C4-2B (cell line): ENCODE data around the gene CTNNA2.

Experiments used
- H3K27ac ChIP-seq: fragments of 450-650 bp; 2 replicates; pipeline ENCODE4 v1.5.1; 2017
- ZFX ChIP-seq: fragments of 450-650 bp; IDR thresholded peaks from 2 replicates; pipeline ENCODE4 v1.6.1; 2017
- TF ChIP-seq, protein P1 (sequence below): fragments of 450-650 bp; conservative IDR thresholded peaks from 2 replicates; pipeline ENCODE4 v1.5.1; 2017; ENCODE audit warnings: mild to moderate bottlenecking

The CTNNA2 gene

GRCh38 chr2:80111185-80111584, 598.3 kb downstream of the CTNNA2 start:
- TF ChIP-seq, protein P1, sequence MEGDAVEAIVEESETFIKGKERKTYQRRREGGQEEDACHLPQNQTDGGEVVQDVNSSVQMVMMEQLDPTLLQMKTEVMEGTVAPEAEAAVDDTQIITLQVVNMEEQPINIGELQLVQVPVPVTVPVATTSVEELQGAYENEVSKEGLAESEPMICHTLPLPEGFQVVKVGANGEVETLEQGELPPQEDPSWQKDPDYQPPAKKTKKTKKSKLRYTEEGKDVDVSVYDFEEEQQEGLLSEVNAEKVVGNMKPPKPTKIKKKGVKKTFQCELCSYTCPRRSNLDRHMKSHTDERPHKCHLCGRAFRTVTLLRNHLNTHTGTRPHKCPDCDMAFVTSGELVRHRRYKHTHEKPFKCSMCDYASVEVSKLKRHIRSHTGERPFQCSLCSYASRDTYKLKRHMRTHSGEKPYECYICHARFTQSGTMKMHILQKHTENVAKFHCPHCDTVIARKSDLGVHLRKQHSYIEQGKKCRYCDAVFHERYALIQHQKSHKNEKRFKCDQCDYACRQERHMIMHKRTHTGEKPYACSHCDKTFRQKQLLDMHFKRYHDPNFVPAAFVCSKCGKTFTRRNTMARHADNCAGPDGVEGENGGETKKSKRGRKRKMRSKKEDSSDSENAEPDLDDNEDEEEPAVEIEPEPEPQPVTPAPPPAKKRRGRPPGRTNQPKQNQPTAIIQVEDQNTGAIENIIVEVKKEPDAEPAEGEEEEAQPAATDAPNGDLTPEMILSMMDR, result no peak
- TF ChIP-seq ZFX, result no peak
- no peak overlapping the region for H3K27ac ChIP-seq

DNA sequence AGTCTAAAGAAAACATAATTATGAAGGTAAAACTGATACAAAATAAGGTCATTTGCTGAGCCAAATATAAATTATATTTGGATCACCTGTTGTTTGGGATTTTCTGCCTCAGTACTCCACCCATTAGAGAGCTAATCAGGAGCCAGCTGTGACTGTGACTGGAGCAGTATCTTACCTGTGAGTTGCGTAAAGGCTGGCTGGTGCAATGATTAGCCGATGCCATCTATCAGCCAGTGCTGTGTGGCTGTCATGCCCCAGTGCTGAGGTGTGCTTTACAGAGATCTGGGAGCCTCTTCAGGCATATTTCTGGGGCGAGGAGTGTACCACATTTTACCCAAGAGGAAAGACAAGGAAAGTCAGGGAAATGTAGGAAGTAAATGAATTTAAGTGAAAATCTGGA, 599.9 kb downstream of the CTNNA2 start:
- H3K27ac ChIP-seq, result no peak overlapping the region
- no peak for TF ChIP-seq ZFX
- TF ChIP-seq, protein P1, result no peak

DNA sequence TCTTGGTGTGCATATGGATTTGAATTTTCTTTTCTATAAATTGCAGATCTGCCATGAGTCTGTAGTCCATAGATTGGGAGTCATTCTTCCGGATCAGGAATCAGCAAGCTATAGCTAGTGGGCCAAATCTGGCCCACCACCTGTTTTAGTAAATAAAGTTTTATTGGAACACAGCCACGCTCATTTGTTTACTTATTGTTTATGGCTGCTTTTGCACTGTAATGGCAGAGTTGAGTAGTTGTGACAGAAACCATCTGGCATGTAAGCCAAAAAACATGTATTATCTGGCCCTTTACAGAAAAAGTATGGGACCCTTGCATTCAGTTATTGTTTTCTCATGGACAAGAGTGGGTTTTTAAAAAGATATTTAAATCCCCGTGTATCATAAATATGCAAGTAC, 600.5 kb downstream of the CTNNA2 start:
- TF ChIP-seq, protein P1, result no peak
- no peak for TF ChIP-seq ZFX
- H3K27ac ChIP-seq, result no peak overlapping the region

DNA sequence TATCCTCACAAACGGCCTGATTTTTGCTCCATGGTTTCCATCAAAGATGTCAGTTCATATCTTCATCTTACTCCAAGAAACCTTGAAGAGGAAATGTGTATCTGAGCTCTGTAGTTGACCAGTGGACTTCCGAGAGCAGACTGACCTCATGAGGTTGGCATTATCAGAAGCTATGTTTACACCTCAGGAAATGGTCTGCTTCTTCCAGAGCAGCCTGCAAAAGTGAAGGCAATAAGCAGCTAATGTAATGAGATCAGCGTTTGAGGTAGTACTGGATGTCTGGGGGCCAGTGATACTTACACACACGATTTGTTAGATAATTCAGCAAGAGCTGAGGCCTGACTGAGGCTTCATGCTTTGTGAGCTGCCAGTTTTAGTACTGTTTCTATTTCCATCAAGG, 602.0 kb downstream of the CTNNA2 start:
- TF ChIP-seq, protein P1, result no peak
- TF ChIP-seq ZFX, result no peak
- no peak overlapping the region for H3K27ac ChIP-seq

DNA sequence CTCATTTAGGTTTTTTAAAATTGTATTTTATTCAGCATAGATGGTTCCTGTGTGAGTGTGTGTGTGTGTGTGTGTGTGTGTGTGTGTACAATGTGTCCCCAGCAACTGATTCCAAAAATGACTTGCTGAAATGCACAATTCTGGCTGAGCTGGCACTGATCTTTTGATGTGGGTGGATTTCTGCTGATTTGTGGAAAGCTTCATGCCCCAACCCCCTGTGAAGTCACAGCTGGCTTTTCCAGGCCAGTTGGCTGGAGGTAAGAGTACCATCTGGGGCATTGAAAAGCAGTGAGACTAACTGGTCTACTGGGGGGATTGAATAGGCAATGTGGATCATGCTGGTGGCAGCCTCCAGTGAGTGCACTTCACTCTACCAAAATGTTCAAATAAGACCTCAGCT, 604.5 kb downstream of the CTNNA2 start:
- TF ChIP-seq, protein P1, result no peak
- TF ChIP-seq ZFX, result no peak
- no peak overlapping the region for H3K27ac ChIP-seq

DNA sequence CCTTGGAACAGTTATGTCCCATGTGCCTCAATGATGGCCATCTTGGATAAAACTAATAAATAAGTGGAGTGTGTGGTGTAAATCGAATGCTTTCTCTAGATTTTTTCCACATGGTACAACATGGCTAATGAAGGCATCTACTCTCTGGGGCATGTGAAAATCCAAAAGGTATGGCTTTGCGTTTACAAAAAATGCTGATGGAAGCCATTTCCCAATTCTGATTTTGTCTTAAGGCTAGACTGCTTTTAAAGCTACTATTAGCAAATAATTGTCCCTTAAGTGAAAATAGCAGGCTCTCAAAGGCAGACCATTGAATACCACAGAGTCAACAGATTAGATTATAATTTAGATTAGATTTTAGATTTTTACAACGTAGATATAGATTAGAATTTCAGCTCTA, 608.0 kb downstream of the CTNNA2 start:
- no peak for TF ChIP-seq ZFX
- TF ChIP-seq, protein P1, result no peak
- no peak overlapping the region for H3K27ac ChIP-seq

DNA sequence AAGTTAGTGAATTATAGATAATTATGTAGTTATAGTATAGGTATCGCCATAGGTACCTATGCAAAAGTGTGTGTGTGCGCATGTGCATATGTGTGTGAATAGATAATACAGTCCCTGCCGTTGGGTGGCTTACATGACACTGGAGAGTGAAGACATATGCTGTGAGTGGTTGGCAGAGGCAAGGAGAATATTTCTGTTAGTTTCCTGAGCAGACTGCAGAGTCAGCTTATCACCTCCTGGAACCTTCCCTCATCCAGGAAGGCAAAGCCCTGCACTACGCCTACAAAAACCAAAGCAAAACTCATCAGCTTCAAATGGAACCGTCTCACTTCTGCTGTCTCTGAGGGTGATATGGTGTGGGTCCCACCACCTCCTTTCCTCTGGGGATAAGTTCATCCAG, 609.8 kb downstream of the CTNNA2 start:
- H3K27ac ChIP-seq, result no peak overlapping the region
- TF ChIP-seq ZFX, result no peak
- TF ChIP-seq, protein P1, result no peak
